HG02642 (cell line): ENCODE data around the gene ITPRIPL2.

Source experiments
- ATAC-seq: cut with Tn5 transposase; IDR thresholded peaks from one replicate; pipeline ENCODE4 v1.9.1; 2021; ENCODE audit warnings: mild to moderate bottlenecking; ENCODE audit not compliant: unreplicated experiment, poor library complexity

Gene ITPRIPL2

DNA sequence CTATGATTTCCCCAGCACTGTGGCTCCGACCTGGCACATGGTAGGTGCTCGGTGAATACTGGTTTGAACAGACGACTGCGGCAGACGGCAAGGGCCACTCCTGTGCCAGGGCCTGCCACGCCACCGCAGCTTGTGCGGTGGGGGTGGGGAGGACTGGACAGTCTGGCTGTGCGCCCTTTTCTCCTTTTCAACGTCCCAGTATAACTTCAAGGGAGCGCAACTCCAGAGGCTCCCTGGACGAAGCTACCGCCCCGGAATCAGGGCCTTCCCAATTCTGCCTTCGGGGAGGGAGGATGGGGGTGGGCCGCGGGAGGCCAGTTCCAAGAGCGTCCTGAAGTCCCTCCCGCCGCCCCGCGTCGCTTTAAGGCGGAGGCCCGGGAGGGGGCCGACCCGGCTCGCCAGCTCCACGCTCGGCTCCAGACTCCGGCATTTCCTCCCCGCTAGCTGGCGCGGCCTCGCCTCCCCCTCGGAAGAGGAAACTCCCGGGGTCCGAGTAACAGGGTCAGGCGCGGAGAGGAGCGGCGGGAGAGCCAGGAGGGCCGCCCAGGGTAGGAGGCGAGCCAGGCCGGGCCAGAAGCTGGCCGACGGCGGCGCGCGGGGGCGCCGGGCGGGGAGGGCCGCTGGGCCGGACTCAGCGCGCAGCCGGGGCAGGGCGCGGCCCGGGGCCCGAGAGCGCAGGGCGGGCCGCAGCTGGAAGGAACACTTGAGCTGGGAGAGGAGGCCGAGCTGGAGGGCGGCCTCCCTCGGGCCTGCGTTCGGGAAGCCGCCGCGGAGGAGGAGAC is at the start of gene ITPRIPL2:
Gene ITPRIPL2 (plus strand): TSS at position 388 of the 782 bp plus-strand sequence. CDS start 498 bp downstream, outside the sequence.
- ATAC-seq, result peak; percentile 51

DNA sequence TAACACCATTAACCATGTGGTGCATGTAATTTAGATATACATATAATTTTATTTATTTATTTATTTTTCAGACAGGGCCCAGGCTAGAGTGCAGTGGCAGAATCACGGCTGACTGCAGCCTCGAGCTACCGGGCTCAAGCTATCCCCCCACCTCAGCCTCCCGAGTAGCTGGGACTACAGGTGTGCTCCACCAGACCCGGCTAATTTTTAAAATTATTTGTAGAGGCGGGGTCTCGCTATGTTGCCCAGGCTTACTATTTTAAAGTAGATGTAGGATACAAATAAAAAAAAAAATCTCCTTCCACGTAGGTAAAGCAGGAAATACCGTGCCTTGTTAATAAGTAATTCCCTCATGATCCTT is 46.8 kb upstream of the ITPRIPL2 start:
- no peak for ATAC-seq

DNA sequence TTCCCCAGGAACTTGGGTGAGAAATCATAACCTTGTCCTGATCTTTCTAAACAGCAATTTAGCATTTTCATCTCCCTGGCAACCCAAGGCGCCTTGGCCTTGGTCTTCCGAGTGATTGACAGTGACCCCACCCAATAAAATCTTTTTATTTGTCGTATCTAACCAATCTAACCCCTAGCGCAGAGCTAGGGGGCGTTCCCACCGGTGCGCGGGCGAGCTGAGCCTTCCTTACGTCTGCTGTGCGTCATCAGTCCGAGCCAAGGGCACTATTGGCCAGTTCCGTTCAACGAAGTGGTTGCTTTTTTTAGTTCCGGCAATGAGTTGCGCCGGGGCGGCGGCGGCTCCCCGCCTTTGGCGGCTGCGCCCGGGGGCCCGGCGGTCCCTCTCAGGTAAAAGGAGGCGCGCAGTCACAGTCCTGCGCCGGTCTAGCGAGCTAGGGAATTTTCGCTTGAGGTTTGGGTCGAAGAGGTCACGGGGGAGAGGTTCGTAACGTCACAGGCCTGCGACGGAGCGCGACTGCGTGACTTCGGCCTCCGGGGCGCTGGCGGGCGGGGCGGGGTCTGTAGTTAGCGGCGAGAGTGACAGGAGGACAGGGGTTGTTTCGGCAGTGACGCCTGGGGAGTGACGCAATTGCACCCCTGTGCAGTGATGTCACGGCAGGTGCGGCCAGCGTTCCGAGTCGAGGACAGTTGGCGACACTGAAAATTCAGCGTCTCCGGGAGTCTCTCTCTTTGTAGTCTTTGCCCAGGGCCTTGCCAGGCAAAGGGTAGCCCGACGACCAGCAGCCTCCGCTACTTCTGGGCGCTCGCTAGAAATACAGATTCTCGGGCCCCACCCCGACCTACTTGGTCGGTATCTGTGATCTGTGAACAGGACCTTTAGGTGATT is 46.2 kb upstream of the ITPRIPL2 start, which contains the start of gene COQ7:
Gene COQ7 (plus strand): TSS at position 266 of the 888 bp plus-strand sequence. CDS start 51 bp downstream, at position 317.
- peak; percentile 91 for ATAC-seq

DNA sequence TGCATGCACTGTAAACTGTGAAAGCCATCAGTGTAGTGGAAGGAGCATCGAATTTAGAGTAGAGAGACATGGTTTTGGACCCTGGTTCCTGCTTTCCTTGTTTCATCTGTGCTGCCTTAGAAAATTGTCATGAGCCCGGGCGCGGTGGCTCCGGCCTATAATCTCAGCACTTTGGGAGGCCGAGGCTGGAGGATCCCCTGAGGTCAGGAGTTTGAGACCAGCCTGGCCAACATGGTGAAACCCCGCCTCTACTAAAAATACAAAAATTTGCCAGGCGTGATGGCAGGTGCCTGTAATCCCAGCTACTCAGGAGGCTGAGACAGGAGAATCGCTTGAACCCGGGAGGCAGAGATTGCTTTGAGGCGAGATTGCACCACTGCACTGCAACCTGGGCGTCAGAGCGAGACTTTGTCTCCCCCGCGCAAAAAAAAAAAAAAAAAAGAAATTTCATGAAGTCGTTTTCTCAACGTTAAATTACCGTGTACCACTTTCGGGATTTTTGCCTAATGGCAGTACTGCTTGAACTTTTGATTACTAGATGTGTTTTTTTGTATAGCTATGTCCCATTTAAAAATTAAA is 45.4 kb upstream of the ITPRIPL2 start:
- ATAC-seq, result no peak

DNA sequence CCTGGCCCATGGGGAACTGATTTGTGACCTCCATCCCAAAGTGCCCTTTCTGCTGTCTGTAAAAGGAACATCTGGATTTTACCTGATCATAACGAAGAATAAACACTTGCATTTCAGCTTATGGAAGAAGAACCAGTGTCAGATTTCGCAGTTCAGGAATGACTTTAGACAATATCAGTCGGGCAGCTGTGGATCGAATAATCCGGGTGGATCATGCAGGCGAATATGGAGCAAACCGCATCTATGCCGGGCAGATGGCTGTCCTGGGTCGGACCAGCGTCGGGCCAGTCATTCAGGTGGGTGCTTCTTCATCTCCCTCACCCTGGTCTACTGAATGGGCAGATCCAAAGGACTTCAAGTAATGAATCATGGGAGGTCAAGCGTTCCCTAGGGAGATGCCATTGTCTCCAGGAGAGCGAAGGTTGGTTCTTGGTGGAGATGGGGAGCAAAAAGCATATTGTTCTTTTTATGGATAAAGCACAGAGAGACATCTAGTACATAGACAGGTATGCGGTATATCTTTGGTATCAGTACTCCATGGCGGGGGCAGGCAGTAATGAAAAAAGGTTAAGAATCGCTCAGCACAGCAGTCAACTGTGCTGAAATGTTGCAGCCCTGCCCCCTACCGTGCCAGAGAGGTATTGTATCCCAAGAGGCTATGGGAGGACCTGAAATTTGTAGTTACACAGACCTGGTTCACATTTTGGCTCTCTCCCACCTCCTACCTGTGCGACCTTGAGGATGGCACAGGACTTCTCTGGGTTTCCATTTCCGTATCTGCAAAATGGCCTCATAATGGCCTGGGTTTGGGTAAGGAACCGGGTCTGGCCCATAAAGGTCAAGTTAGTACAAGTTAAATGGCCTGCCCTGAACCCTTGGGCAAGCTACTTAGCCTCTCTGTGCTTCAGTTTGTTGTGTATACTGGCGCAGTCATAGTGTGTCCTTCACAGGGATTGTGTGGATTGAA is 41.7 kb upstream of the ITPRIPL2 start:
- ATAC-seq, result no peak

DNA sequence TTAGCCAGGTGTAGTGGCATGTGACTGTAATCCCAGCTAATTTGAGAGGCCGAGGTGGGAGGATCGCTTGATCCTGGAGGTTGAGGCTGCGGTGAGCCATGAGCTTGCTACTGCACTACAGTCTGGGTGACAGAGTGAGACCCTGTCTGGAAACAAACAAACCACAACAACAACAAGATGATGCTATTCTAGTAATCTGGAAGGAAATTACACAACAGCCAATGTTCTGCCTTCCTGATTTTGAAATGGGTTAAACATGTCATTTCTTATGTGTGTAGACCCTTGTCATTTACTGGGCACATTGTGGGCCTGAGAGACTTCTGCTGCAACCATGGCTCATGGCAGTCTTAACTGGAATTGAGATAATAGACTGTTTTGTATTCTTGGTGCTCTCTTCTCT is 40.4 kb upstream of the ITPRIPL2 start:
- no peak for ATAC-seq

DNA sequence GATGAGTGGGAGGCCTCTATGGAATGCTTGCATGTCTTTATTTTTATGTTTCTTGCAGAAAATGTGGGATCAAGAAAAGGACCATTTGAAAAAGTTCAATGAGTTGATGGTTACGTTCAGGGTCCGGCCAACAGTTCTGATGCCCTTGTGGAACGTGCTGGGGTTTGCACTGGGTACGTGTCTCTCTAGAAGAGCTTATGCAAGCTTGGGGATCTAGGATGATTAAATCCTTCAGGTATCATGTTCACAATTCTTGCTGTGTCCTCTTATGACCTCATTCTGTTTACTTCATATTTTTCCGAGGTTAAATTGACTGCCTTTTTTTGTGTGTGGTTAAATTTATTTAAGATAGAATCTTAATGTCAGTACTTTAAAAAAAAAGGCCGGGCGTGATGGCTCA is 39.9 kb upstream of the ITPRIPL2 start:
- ATAC-seq, result no peak

DNA sequence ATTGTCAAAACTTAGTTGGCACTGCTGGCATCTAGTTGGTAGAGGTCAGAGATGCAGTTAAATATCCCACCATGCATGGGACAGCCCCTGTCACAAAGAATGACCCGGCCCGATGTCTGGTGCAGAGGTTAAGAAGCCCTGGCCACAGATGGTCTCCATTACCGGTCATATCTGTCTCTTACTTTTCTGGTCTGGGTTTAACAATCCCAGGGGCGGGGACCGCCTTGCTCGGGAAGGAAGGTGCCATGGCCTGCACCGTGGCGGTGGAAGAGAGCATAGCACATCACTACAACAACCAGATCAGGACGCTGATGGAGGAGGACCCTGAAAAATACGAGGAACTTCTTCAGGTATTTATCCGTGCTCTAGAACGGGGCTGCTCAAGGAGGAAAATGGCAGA is 38.3 kb upstream of the ITPRIPL2 start:
- no peak for ATAC-seq

DNA sequence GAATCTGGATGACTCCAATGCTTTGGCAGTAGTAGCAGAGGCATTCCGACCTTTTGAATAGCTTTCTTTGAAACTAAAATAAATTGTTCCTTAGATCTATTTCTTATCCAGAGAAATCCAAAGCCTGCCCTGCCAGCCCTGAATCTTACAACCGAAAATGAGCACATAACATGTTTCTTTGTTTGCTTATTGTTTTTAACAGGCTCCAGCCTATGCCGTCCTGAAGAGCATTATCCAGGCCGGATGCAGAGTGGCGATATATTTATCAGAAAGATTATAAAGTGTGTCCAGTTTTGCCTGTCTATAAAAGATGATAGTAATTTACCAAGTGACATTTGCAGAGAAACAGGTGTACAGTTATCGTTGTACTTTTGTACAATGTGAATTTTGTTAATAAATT is 35.9 kb upstream of the ITPRIPL2 start:
- ATAC-seq, result no peak

DNA sequence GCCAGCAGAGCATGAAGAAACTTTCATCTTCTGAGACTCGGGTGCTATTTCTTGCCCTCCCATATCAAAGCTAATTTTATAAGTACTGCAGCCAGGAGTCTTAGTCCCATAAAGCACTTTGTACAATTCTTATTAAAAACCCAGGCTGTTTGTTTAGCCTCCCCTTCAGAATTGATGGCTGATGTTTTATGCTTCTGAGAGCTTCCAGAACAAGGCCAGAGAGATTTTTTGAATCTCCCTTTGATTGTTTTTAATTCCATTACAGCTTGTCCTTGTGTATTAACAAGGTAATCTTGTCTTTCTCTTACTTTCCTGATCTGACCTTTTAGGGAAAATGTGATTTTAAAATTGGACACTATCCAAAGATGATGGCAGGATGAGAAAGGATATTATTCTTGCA is 30.1 kb upstream of the ITPRIPL2 start:
- no peak for ATAC-seq

DNA sequence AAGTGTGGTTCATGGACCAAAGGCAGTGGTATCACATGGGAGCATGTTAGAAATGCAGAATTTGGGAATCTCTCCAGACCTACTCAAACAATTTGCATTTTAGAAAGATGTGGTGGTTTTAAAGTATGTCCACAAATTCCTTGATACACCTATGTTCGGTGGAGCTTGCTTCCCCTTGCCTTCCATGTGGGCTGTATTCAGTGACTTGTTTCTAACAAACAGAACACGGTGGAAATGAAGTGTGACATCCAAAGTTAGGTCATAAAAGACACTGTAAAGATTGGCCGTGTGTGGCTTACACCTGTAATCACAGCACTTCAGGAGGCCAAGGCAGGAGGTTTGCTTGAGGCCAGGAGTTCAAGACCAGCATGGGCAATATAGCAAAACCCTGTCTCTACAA is 29.6 kb upstream of the ITPRIPL2 start:
- ATAC-seq, result no peak

DNA sequence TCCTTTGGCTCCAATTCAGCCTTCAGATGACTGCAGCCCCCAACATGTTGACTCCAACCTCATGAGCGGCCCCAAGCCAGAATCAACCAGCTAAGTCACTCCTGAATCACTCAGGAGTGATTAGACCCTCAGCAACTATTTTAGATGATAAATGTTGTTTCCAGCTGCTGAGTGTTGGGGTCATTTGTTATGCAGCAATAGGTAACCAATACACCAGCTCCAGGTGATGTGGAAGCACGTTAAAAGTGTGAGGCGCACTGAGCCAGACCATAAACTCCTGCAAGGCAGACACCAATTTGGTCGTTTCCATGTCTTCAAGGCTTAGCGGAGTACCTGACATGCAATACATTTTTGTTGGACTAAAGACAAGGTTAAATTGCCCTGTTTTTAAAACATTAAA is 28.9 kb upstream of the ITPRIPL2 start:
- ATAC-seq, result no peak

DNA sequence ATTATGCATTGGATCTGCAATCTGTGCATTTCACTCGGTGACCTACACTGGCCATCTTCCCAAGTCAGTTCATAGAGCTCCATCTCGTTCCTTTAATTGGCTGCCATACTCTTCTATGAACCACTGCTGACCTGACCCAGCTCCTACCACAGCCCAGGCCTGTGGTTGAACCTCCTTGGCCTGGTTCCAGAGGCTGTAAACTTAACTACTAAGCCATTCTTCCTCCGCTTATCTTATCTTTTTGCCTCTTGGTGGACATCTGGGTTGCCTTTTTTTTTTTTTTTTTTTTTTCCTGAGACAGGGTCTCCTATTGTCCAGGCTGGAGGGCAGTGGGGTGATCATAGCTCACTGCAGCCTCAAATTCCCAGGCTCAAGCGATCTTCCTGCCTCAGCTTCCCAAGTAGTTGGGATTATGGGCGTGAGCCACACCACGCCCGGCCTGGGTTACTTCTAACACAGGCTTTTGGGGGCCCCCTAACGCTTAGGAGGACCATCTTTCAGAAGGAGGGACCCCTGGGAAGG is 28.0 kb upstream of the ITPRIPL2 start:
- no peak for ATAC-seq

DNA sequence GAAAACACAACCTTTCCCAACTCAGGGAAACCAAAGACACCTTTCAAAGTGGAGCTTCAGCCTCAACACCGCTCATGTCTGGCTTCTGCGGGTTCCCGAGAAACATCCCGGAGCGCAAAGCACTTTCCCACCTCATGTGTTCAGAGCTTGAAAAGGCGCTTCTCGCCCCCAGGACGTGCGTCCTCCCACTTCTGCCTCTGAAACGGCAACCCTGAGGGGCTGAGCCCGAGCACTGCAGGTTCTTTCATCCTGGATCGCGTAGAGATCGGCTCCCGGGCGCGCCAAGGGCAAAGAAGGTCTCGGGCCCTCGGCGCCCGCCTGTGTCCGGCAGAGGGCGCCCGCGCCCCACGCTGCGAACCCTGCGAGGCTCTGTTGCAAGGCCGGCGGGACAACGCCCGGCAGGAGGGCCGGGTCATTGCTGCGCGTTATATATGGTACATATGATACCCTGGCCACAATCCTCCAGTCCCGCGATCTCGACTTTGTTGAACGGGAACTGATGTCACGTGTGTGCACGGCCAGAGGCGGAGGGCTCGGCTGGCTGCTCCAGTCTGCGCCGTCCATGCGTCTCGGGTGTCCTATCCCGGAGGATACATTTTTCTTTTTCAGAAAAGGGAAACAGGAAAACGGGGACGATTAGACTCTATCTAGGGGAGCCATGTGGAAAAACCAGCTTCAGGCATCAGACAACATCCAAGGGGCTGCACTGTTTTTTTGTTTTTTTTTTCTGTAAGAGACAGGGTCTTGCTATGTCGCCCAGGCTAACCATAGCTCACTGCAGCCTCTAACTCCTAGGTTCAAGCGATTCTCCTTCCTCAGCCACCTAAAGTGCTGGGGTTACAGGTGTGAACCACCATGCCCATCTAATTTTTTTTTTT is 27.2 kb upstream of the ITPRIPL2 start:
- ATAC-seq, result peak; percentile 89

DNA sequence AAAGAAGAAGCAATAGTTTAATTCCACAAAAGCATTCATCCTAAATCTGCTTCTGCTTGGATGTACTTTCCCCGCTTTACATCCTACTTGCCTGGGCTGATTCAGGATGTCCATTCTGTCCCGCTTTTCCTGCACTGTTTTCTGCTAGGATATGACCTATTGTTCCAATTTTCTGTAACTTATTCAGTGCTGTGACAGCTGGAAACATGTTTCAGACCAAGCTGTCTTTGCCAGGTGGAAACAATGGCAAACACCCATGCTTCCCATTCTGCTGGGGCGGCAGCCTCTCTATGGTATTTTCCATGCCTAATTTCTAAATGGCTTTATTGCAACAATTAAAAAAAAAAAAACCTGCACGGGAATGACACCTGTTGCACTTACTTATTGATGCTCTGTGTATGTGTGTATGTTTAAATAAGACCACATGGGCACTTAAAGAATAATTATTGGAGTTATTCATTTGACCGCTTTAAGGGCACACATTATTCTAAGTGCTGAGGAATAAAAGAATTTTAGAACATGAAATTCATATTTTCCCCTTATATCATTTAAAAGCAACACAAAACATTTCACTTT is 25.3 kb upstream of the ITPRIPL2 start:
- ATAC-seq, result no peak

DNA sequence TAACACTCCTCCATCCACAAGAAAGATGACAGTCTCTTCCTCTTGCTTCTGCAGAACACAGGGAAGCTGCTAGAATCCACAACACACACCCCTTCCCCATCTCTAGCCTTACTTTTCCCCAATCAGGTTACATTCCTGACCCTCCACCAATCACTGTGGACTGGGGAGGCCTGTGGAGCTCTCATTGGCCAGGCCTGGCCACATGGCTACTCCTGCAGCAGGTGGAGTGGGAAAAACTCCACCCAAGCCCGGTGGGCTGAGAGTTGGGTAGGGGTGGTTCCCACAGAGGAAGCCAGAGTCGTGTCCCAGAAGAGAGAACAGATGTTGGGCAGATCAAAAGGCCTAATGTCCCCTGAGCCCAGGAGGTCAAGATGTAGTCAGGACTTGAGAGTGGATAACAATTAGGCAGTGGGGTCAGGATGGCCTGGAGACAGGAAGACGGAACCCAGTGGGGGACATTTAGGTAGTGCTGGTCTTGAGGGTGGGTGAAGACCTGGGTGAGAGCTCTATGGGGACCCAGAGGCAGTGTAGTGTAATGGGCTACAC is 24.3 kb upstream of the ITPRIPL2 start:
- no peak for ATAC-seq

DNA sequence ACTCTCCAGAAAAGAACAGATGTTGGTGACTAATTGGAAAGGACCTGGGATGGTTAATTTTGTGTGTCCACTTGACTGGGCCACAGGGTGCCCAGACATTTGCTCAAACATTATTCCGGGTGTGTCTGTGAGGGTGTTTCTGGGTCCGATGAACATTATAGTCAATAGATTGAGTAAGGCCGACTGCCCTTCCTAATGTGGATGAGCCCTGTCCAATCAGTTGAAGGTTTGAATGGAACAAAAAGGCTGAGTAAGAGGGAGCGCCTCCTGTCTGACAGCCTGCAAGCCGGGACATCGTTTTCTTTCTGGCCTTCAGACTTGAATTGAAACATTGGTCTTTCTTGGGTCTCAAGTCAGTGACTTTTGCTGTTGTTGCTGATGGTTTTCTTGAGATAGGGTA is 22.8 kb upstream of the ITPRIPL2 start:
- no peak for ATAC-seq
